DOHH2 (cell line): ENCODE measurements around the gene PEPD.

Source experiments
- CTCF ChIP-seq: fragments of 200-600 bp; sonication (generic); IDR thresholded peaks from one replicate; pipeline ENCODE4 v1.5.1; 2014; ENCODE audit warnings: antibody characterized with exemption, mild to moderate bottlenecking, low read depth, low read length; ENCODE audit not compliant: poor library complexity, severe bottlenecking
- EZH2phosphoT487 ChIP-seq: fragments of 200-600 bp; sonication (generic); IDR thresholded peaks from 2 replicates; pipeline ENCODE4 v1.6.1; 2017; ENCODE audit warnings: borderline replicate concordance, mild to moderate bottlenecking, antibody characterized with exemption, low read length, moderate library complexity, mixed read lengths

GRCh38 chr19:33505823-33506222 is 15.8 kb downstream of the PEPD start:
- TF ChIP-seq CTCF (no peak), EZH2phosphoT487 (no peak)
